H1 (cell line): ENCODE data around the gene PLPP4. TPM values are rescaled to one million over a fixed set of nuclear protein-coding genes. Genes with fewer than 3 reads are reported as not detected.

Experiments
- CTCF ChIA-PET: fragments of 300-600 bp; sonication (Branson Sonifier 250); formaldehyde crosslinking; loops from one replicate; lab custom pipeline; 2021; ENCODE audit not compliant: partially characterized antibody; lab: Charles Lee
- POLR2A ChIA-PET: fragments of 300-600 bp; sonication (Branson Sonifier 250); formaldehyde crosslinking; loops from one replicate; lab custom pipeline; 2021; ENCODE audit warnings: inconsistent platforms; ENCODE audit not compliant: partially characterized antibody; lab: Charles Lee
- DNase-seq, 2 experiments: peaks; one replicate each; pipeline versions ENCODE4 v3.0.0 to v3.0.0-alpha.2; 2010 to 2022; ENCODE audit warnings: low spot score in 2 of 2, low read depth in 1 of 2, mixed read lengths in 1 of 2
- FAIRE-seq: peaks from 2 replicates; lab custom pipeline; 2011; peaks lifted over from hg19 to GRCh38; lab: Jason Lieb, UNC
- H2AFZ ChIP-seq: 2 replicates; pipeline ENCODE4 v1.8.1; 2012; ENCODE audit warnings: low read length, inconsistent platforms
- H2AK5ac ChIP-seq: 2 replicates; pipeline ENCODE4 v1.6.1; 2013; ENCODE audit warnings: low read depth, low read length
- H2BK120ac ChIP-seq: replicated peaks from 2 replicates; pipeline ENCODE3; 2013; ENCODE audit warnings: low read depth, low read length, inconsistent platforms
- H2BK12ac ChIP-seq: 2 replicates; pipeline ENCODE4 v1.6.1; 2013; ENCODE audit warnings: low read depth, low read length
- H2BK15ac ChIP-seq: 2 replicates; pipeline ENCODE4 v1.6.1; 2013; ENCODE audit warnings: low read length
- H2BK20ac ChIP-seq: 2 replicates; pipeline ENCODE4 v1.6.1; 2013; ENCODE audit warnings: low read length
- H2BK5ac ChIP-seq: 2 replicates; pipeline ENCODE4 v1.6.1; 2013; ENCODE audit warnings: low read depth, low read length
- H3K14ac ChIP-seq: 2 replicates; pipeline ENCODE4 v1.6.1; 2013; ENCODE audit warnings: inconsistent platforms; ENCODE audit not compliant: insufficient read length
- H3K18ac ChIP-seq: 2 replicates; pipeline ENCODE4 v1.6.1; 2013; ENCODE audit warnings: low read length; ENCODE audit errors: extremely low read depth
- H3K23ac ChIP-seq: 2 replicates; pipeline ENCODE4 v1.6.1; 2013; ENCODE audit warnings: inconsistent platforms; ENCODE audit not compliant: insufficient read length
- H3K23me2 ChIP-seq: 2 replicates; pipeline ENCODE4 v1.6.1; 2013; ENCODE audit warnings: low read depth, low read length
- H3K27ac ChIP-seq: 2 replicates; pipeline ENCODE4 v1.6.1; 2011; ENCODE audit warnings: low read depth, low read length, inconsistent platforms
- H3K27me3 ChIP-seq, 4 experiments: replicated peaks in 1 of 4; 1 replicate in 1 of 4; 2 replicates in 3 of 4; pipeline versions ENCODE4 v1.6.1 to v1.8.1; 2011 to 2013; ENCODE audit warnings: low read length in 3 of 4, mild to moderate bottlenecking in 3 of 4, inconsistent platforms in 2 of 4, mixed read lengths in 2 of 4, moderate library complexity in 1 of 4; ENCODE audit not compliant: control insufficient read depth in 3 of 4, insufficient read depth in 3 of 4; ENCODE audit errors: extremely low read depth in 1 of 4
- H3K36me3 ChIP-seq, 4 experiments: 2 replicates each; pipeline versions ENCODE4 v1.6.1 to v1.8.1; 2011 to 2013; ENCODE audit warnings: mild to moderate bottlenecking in 4 of 4, low read length in 3 of 4, moderate library complexity in 2 of 4, control low read depth in 1 of 4, inconsistent platforms in 1 of 4; ENCODE audit not compliant: insufficient read depth in 4 of 4, control insufficient read depth in 2 of 4
- H3K4ac ChIP-seq: replicated peaks from 2 replicates; pipeline ENCODE3; 2013; ENCODE audit warnings: low read length, low read depth, mixed read lengths, inconsistent platforms; ENCODE audit not compliant: insufficient read length
- H3K4me1 ChIP-seq, 4 experiments: replicated peaks in 1 of 4; 1 replicate in 1 of 4; 2 replicates in 3 of 4; pipeline versions ENCODE4 v1.6.1 to v1.8.1; 2011 to 2013; ENCODE audit warnings: low read length in 3 of 4, inconsistent platforms in 2 of 4, mixed read lengths in 1 of 4; ENCODE audit not compliant: insufficient read depth in 4 of 4, control insufficient read depth in 3 of 4
- H3K4me2 ChIP-seq, 2 experiments: 2 replicates each; pipeline versions ENCODE4 v1.6.1 to v1.8.1; 2011 to 2013; ENCODE audit warnings: low read depth in 2 of 2, low read length in 2 of 2, control low read depth in 1 of 2, inconsistent platforms in 1 of 2, mild to moderate bottlenecking in 1 of 2; ENCODE audit not compliant: insufficient read depth in 1 of 2
- H3K4me3 ChIP-seq, 4 experiments: fragments of 200-600, 300-600 bp in 1 of 4; sonication (generic), shearing (Covaris generic), sonication (Bioruptor Twin) in 1 of 4; 2 replicates each; pipeline versions ENCODE4 v1.5.1 to v1.8.1; 2011 to 2016; ENCODE audit warnings: low read length in 4 of 4, low read depth in 3 of 4, control low read depth in 2 of 4, inconsistent platforms in 2 of 4, mild to moderate bottlenecking in 2 of 4, mixed read lengths in 1 of 4, moderate library complexity in 1 of 4; ENCODE audit not compliant: insufficient read depth in 2 of 4; ENCODE audit errors: extremely low read depth in 1 of 4
- H3K56ac ChIP-seq: replicated peaks from 2 replicates; pipeline ENCODE3; 2013; ENCODE audit warnings: low read depth, mild to moderate bottlenecking, mixed read lengths, low read length, inconsistent platforms; ENCODE audit not compliant: insufficient read length
- H3K79me1 ChIP-seq: 2 replicates; pipeline ENCODE4 v1.6.1; 2013; ENCODE audit warnings: low read depth, low read length, control low read depth
- H3K79me2 ChIP-seq, 2 experiments: 2 replicates each; pipeline versions ENCODE4 v1.6.1 to v1.8.1; 2012 to 2013; ENCODE audit warnings: low read length in 2 of 2, mild to moderate bottlenecking in 2 of 2, inconsistent platforms in 1 of 2; ENCODE audit not compliant: insufficient read depth in 2 of 2, control insufficient read depth in 1 of 2
- H3K9ac ChIP-seq, 4 experiments: replicated peaks in 1 of 4; 1 replicate in 1 of 4; 2 replicates in 3 of 4; pipeline versions ENCODE4 v1.6.1 to v1.8.1; 2011 to 2013; ENCODE audit warnings: low read depth in 3 of 4, low read length in 3 of 4, control low read depth in 2 of 4, mild to moderate bottlenecking in 2 of 4, moderate library complexity in 2 of 4, inconsistent platforms in 1 of 4; ENCODE audit errors: extremely low read depth in 1 of 4
- H3K9me3 ChIP-seq, 2 experiments: 2 replicates each; pipeline versions ENCODE4 v1.6.1 to v1.8.1; 2012 to 2013; ENCODE audit warnings: mild to moderate bottlenecking in 2 of 2, moderate library complexity in 2 of 2, control low read depth in 1 of 2, inconsistent platforms in 1 of 2, low read depth in 1 of 2, low read length in 1 of 2, mixed read lengths in 1 of 2; ENCODE audit not compliant: insufficient read depth in 2 of 2
- H4K20me1 ChIP-seq, 2 experiments: replicated peaks in 1 of 2; 2 replicates each; pipeline versions ENCODE3 to v1.8.1; 2011 to 2013; ENCODE audit warnings: inconsistent platforms in 2 of 2, low read length in 2 of 2, mild to moderate bottlenecking in 1 of 2; ENCODE audit not compliant: insufficient read depth in 2 of 2, control insufficient read depth in 1 of 2
- H4K5ac ChIP-seq: 2 replicates; pipeline ENCODE4 v1.6.1; 2013; ENCODE audit warnings: low read length, low read depth, mixed read lengths, inconsistent platforms; ENCODE audit not compliant: insufficient read length
- H4K8ac ChIP-seq: 2 replicates; pipeline ENCODE4 v1.8.0; 2013; ENCODE audit warnings: mild to moderate bottlenecking, moderate library complexity, low read length, inconsistent platforms; ENCODE audit not compliant: insufficient read depth; ENCODE audit errors: extremely low read depth
- H4K91ac ChIP-seq: replicated peaks from 2 replicates; pipeline ENCODE3; 2013; ENCODE audit warnings: low read length, mixed read lengths, inconsistent platforms; ENCODE audit not compliant: insufficient read length
- CREB1 ChIP-seq: IDR thresholded peaks from 2 replicates; pipeline ENCODE4 v1.6.1; 2012; ENCODE audit warnings: inconsistent platforms
- SUZ12 ChIP-seq: fragments of 200-600 bp; sonication (generic); IDR thresholded peaks from 2 replicates; pipeline ENCODE4 v1.6.1; 2012; ENCODE audit warnings: mild to moderate bottlenecking, inconsistent platforms, low read length, moderate library complexity, mixed read lengths
- TEAD4 ChIP-seq: IDR thresholded peaks from 2 replicates; pipeline ENCODE4 v1.6.1; 2012; ENCODE audit warnings: low read depth, low read length, inconsistent platforms, mixed read lengths
- WGBS, 2 experiments: shearing (Covaris generic) in 1 of 2; methylation state at CpG; one replicate each; pipeline versions ENCODE4 v1.1.6 to v1.1.7; 2013 to 2015; ENCODE audit warnings: low lambda C conversion rate in 2 of 2, mixed read lengths in 2 of 2, inconsistent platforms in 1 of 2, low coverage in 1 of 2, missing lambda C conversion rate in 1 of 2; ENCODE audit not compliant: insufficient replicate concordance in 2 of 2, insufficient coverage in 1 of 2, insufficient read length in 1 of 2; ENCODE audit errors: extremely low coverage in 1 of 2, missing lambda C conversion rate in 1 of 2; 5-methylcytosine and 5-hydroxymethylcytosine counted together
- polyA plus RNA-seq, 7 experiments: library from polyadenylated mRNA; depleted of rRNA in 3 of 7; stranded (reverse) in 5 of 7; unstranded in 2 of 7; fragments of >200 nt in 5 of 7; fragments of 200-250 nt in 2 of 7; gene quantifications; 1 replicate in 5 of 7; 2 replicates in 1 of 7; 4 replicates in 1 of 7; pipeline versions ENCODE4 v1.2.1 to v1.2.3, GENCODE V29; 2011 to 2013; ENCODE audit warnings: missing spikeins in 2 of 7, mixed read lengths in 2 of 7
- total RNA-seq: library from RNA; stranded (reverse); fragmentation: NEBNext Ultra II Directional; extraction: Animal tissue kit (Norgen Biotek cat#: 25700); gene quantifications from 2 replicates; pipeline ENCODE4 v1.2.1, GENCODE V29; 2021

The PLPP4 gene
- total and polyA plus RNA-seq, 2 of the 8 experiments (the other 6 are each of a cell fraction or from before 2014, with no cell fraction given) = 0.30 TPM; not detected in 1

- Histone ChIP-seq H3K4me3 (no peak overlapping the region), H4K5ac (no peak overlapping the region), H2BK12ac (no peak overlapping the region), H3K36me3 (no peaks in the 10 kb centered on the region), H3K56ac (no peak overlapping the region), H4K91ac (no peak overlapping the region), H2BK20ac (no peak overlapping the region), H3K9ac (no peak overlapping the region), H3K4me2 (no peak overlapping the region), H2BK120ac (no peak overlapping the region), H3K14ac (no peak overlapping the region), H3K23me2 (no peaks in the 10 kb centered on the region; the same call in 1 of the 2 replicates), H2BK5ac (no peak overlapping the region), H3K23ac (no peak overlapping the region), H2AK5ac (no peak overlapping the region), H3K4me1 (no peaks in the 10 kb centered on the region), H3K79me2 (no peaks in the 10 kb centered on the region), H3K18ac (no peak overlapping the region), H3K79me1 (no peaks in the 10 kb centered on the region), H3K27me3 (no peaks in the 10 kb centered on the region), H3K4ac (no peak overlapping the region), H3K9me3 (no peaks in the 10 kb centered on the region), H3K27ac (no peak overlapping the region), H2AFZ (no peak overlapping the region), H4K8ac (no peak overlapping the region), H2BK15ac (no peak overlapping the region), H4K20me1 (no peaks in the 10 kb centered on the region)
- WGBS, 2 experiments = 88% methylated on average over 3 of the region's 3 CpGs; no CpG with 5 or more reads in 1 of the 2 experiments
- ChIA-PET CTCF (interaction anchor here (0.7 to 1.7 kb wide), 2 partner anchors 9 to 76 kb away, joined by 3 to 6 read pairs; no protein-coding TSS in a partner anchor), POLR2A (no interaction called here)
- DNase-seq (no peak), FAIRE-seq (no peak)
- no peak for TF ChIP-seq SUZ12
- no peak for TF ChIP-seq TEAD4
- no peak for TF ChIP-seq CREB1
Observed at GRCh38 chr10:120499883-120500282, 42.9 kb downstream of the PLPP4 start.
